CD4-positive, alpha-beta T cell treated with Interleukin-6 for 4 hours (primary cell): ENCODE measurements around the gene EIF5.

Source experiments
- DNase-seq: peaks from one replicate; pipeline ENCODE4 v3.0.0-alpha.2; 2020; ENCODE audit warnings: mixed read lengths

EIF5 gene

GRCh38 chr14:103333754-103334643 is at the start of gene EIF5:
Gene EIF5 (plus strand): TSS chr14:103334237. CDS start chr14:103335861, 1,624 bp downstream.
- DNase-seq, result peak; percentile 99

GRCh38 chr14:103284574-103285467 is 49.2 kb upstream of the EIF5 start:
- no peak for DNase-seq

- DNase-seq, result no peak
Observed at GRCh38 chr14:103286460-103286859, 47.6 kb upstream of the EIF5 start.

- no peak for DNase-seq
Observed at GRCh38 chr14:103286968-103287850, 46.8 kb upstream of the EIF5 start.

GRCh38 chr14:103288076-103288766 is 45.8 kb upstream of the EIF5 start:
- no peak for DNase-seq

GRCh38 chr14:103290056-103290455 is 44.0 kb upstream of the EIF5 start:
- DNase-seq, result no peak

- no peak for DNase-seq
Observed at GRCh38 chr14:103290494-103290893, 43.5 kb upstream of the EIF5 start.

- DNase-seq, result no peak
Observed at GRCh38 chr14:103290961-103291360, 43.1 kb upstream of the EIF5 start.

- peak; percentile 76 for DNase-seq
Observed at GRCh38 chr14:103292426-103293374, 41.3 kb upstream of the EIF5 start.

- no peak for DNase-seq
Observed at GRCh38 chr14:103293465-103293864, 40.6 kb upstream of the EIF5 start.

- DNase-seq, result no peak
Observed at GRCh38 chr14:103294091-103294490, 39.9 kb upstream of the EIF5 start.

- no peak for DNase-seq
Observed at GRCh38 chr14:103296007-103296406, 38.0 kb upstream of the EIF5 start.

GRCh38 chr14:103296987-103297386 is 37.0 kb upstream of the EIF5 start:
- no peak for DNase-seq

- DNase-seq, result no peak
Observed at GRCh38 chr14:103298620-103299019, 35.4 kb upstream of the EIF5 start.

GRCh38 chr14:103301512-103302354 is 32.3 kb upstream of the EIF5 start:
- DNase-seq, result no peak

GRCh38 chr14:103302966-103303365 is 31.1 kb upstream of the EIF5 start:
- no peak for DNase-seq

- no peak for DNase-seq
Observed at GRCh38 chr14:103304706-103305105, 29.3 kb upstream of the EIF5 start.

- no peak for DNase-seq
Observed at GRCh38 chr14:103308717-103309616, 25.1 kb upstream of the EIF5 start.
